IPS DF 6.9 (cell line): ENCODE measurements around the gene PCDHA1.
"Not testable (repeated sequence)": the region's sequence is repeated elsewhere in the genome, so short reads cannot be mapped to it uniquely, and the experiment has no call there.

Source experiments
- DNase-seq: peaks from one replicate; pipeline ENCODE4 v3.0.0-alpha.2; 2013; ENCODE audit warnings: low read depth, low spot score
- H3K27ac ChIP-seq: one replicate; pipeline ENCODE4 v1.5.1; 2013; ENCODE audit warnings: low read length, control low read depth
- H3K27me3 ChIP-seq: 2 replicates; pipeline ENCODE4 v1.6.1; 2013; ENCODE audit warnings: mild to moderate bottlenecking, low read length; ENCODE audit not compliant: control insufficient read depth, insufficient read depth
- H3K36me3 ChIP-seq: 2 replicates; pipeline ENCODE4 v1.6.1; 2013; ENCODE audit warnings: low read length; ENCODE audit not compliant: control insufficient read depth, insufficient read depth
- H3K4me1 ChIP-seq: 2 replicates; pipeline ENCODE4 v1.6.1; 2013; ENCODE audit warnings: low read length; ENCODE audit not compliant: control insufficient read depth, insufficient read depth
- H3K4me3 ChIP-seq: 2 replicates; pipeline ENCODE4 v1.5.1; 2013; ENCODE audit warnings: mild to moderate bottlenecking, low read length
- H3K9me3 ChIP-seq: 2 replicates; pipeline ENCODE4 v1.6.1; 2013; ENCODE audit warnings: low read length, inconsistent platforms; ENCODE audit not compliant: control insufficient read depth, insufficient read depth
- WGBS: extraction: QIAGEN DNeasy Blood & Tissue Kit; methylation state at CpG from one replicate; pipeline ENCODE4 v1.1.7; 2013; ENCODE audit warnings: mixed read lengths, missing lambda C conversion rate; ENCODE audit not compliant: insufficient read length, insufficient coverage; 5-methylcytosine and 5-hydroxymethylcytosine counted together

The PCDHA1 gene

GRCh38 chr5:140785905-140786686 lies at the start of gene PCDHA1:
Gene PCDHA1, plus strand, starts transcription at chr5:140786140.
- no peak within 1 kb of the TSS for H3K4me3 ChIP-seq
- 100% methylated on average over 1 of the region's 29 CpGs for WGBS
- H3K27me3 ChIP-seq: no peaks in the 10 kb centered on the region
- H3K9me3 ChIP-seq: peaks cover 1% of the 10 kb centered on the region; the same call in 1 of the 2 replicates
- DNase-seq: no peak
- no peaks in the 10 kb centered on the region for H3K36me3 ChIP-seq
- H3K27ac ChIP-seq: no peak within 1 kb of the TSS
- H3K4me1 ChIP-seq: no peaks in the 10 kb centered on the region

- H3K4me3 ChIP-seq: no peak overlapping the region
- no peaks in the 10 kb centered on the region for H3K36me3 ChIP-seq
- no peaks in the 10 kb centered on the region for H3K27me3 ChIP-seq
- WGBS: no CpG with 5 or more reads among the region's 1 CpG
- no peaks in the 10 kb centered on the region for H3K4me1 ChIP-seq
- DNase-seq: no peak
- no peak overlapping the region for H3K27ac ChIP-seq
- no peaks in the 10 kb centered on the region for H3K9me3 ChIP-seq
Measured at GRCh38 chr5:140737486-140737885, 48.5 kb upstream of the PCDHA1 start.

DNA sequence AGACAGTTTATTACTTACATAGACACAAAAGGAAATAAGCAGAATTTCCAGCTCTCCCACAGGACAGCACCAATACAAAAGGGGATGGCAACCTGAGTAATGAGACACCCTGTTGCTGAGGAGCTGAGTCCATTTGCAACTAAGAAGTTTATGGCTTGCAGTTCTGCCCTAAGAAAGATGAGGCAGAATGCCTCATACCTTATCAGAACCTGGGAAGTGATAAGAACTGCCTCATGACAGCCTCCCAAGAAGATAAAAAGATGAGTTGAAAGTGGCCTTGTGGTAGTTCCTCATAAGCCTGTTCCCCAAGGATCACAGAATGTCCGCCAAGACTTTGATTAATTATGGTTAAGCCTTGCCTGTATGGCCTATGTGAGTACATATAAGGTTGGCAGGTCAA lies 44.0 kb upstream of the PCDHA1 start:
- no peaks in the 10 kb centered on the region for H3K36me3 ChIP-seq
- H3K27me3 ChIP-seq: no peaks in the 10 kb centered on the region
- H3K27ac ChIP-seq: no peak overlapping the region
- no peaks in the 10 kb centered on the region for H3K9me3 ChIP-seq
- WGBS: no CpG with 5 or more reads among the region's 1 CpG
- H3K4me1 ChIP-seq: no peaks in the 10 kb centered on the region
- no peak for DNase-seq
- H3K4me3 ChIP-seq: no peak overlapping the region

DNA sequence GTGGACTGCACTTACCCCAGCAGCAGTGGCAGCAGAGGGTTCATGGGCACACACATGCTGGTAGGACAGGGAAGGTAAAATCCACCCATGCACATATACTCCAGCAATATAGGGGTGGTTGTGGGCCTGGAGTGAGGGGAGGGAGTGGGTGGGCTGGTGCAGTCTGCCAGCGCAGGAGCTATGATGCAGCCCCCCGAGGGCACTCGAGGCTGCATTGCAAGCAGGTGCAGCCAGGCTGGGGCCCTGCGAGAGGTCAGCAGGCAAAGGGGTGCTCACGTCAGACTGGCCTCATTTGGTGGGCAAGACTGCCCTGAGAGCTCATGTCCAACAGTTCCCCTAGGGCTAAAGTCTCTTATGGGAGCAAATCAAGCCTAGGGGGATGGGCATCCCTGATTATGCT lies 32.4 kb upstream of the PCDHA1 start:
- Histone ChIP-seq H3K27me3 (no peaks in the 10 kb centered on the region), H3K4me3 (no peak overlapping the region), H3K27ac (no peak overlapping the region), H3K36me3 (no peaks in the 10 kb centered on the region), H3K4me1 (no peaks in the 10 kb centered on the region), H3K9me3 (no peaks in the 10 kb centered on the region; the same call in 1 of the 2 replicates)
- no CpG with 5 or more reads among the region's 5 CpGs for WGBS
- DNase-seq: no peak

- no peaks in the 10 kb centered on the region for H3K4me1 ChIP-seq
- no peaks in the 10 kb centered on the region; the same call in 1 of the 2 replicates for H3K9me3 ChIP-seq
- H3K27me3 ChIP-seq: no peaks in the 10 kb centered on the region
- H3K27ac ChIP-seq: no peak overlapping the region
- no peak for DNase-seq
- no peaks in the 10 kb centered on the region for H3K36me3 ChIP-seq
- H3K4me3 ChIP-seq: no peak overlapping the region
- no CpG with 5 or more reads among the region's 2 CpGs for WGBS
Measured at GRCh38 chr5:140764177-140764973, 21.6 kb upstream of the PCDHA1 start.

- no peak overlapping the region for H3K4me3 ChIP-seq
- WGBS: no CpG with 5 or more reads among the region's 4 CpGs
- H3K27ac ChIP-seq: no peak overlapping the region
- no peaks in the 10 kb centered on the region for H3K4me1 ChIP-seq
- no peaks in the 10 kb centered on the region; the same call in 1 of the 2 replicates for H3K9me3 ChIP-seq
- no peaks in the 10 kb centered on the region for H3K36me3 ChIP-seq
- no peak for DNase-seq
- H3K27me3 ChIP-seq: no peaks in the 10 kb centered on the region
Measured at GRCh38 chr5:140767444-140767843, 18.5 kb upstream of the PCDHA1 start.

GRCh38 chr5:140780512-140780911 lies 5.4 kb upstream of the PCDHA1 start:
- H3K9me3 ChIP-seq: peaks cover 1% of the 10 kb centered on the region; the same call in 1 of the 2 replicates
- no peaks in the 10 kb centered on the region for H3K4me1 ChIP-seq
- H3K4me3 ChIP-seq: no peak overlapping the region
- H3K36me3 ChIP-seq: no peaks in the 10 kb centered on the region
- no CpG with 5 or more reads among the region's 1 CpG for WGBS
- DNase-seq: no peak
- H3K27ac ChIP-seq: no peak overlapping the region
- no peaks in the 10 kb centered on the region; the same call in 1 of the 2 replicates for H3K27me3 ChIP-seq

- not testable (repeated sequence) for H3K27me3 ChIP-seq, H3K9me3 ChIP-seq, H3K27ac ChIP-seq, H3K4me3 ChIP-seq, H3K4me1 ChIP-seq, DNase-seq, H3K36me3 ChIP-seq
- no CpG with 5 or more reads among the region's 44 CpGs for WGBS
Measured at GRCh38 chr5:140787422-140787821, 1.5 kb downstream of the PCDHA1 start.

- DNase-seq, H3K4me1 ChIP-seq, H3K9me3 ChIP-seq, H3K27me3 ChIP-seq, H3K27ac ChIP-seq, H3K36me3 ChIP-seq, H3K4me3 ChIP-seq: not testable (repeated sequence)
- no CpG with 5 or more reads among the region's 70 CpGs for WGBS
Measured at GRCh38 chr5:140787849-140788504, 2.0 kb downstream of the PCDHA1 start.

GRCh38 chr5:140791089-140791488 lies 5.1 kb downstream of the PCDHA1 start:
- no CpG with 5 or more reads among the region's 2 CpGs for WGBS
- DNase-seq: no peak

More at GRCh38 chr5:140791089-140791488, 5.1 kb downstream of the PCDHA1 start:
- no peaks in the 10 kb centered on the region for H3K36me3 ChIP-seq
- no peak overlapping the region for H3K4me3 ChIP-seq
- no peaks in the 10 kb centered on the region for H3K27me3 ChIP-seq
- no peaks in the 10 kb centered on the region for H3K9me3 ChIP-seq
- H3K27ac ChIP-seq: no peak overlapping the region
- H3K4me1 ChIP-seq: no peaks in the 10 kb centered on the region
